NT2/D1 (cell line): ENCODE data around the gene CCSER1.
"Not testable (repeated sequence)": the region's sequence is repeated elsewhere in the genome, so short reads cannot be mapped to it uniquely, and the experiment has no call there.

Experiments
- DNase-seq: peaks from one replicate; pipeline ENCODE4 v3.0.0-alpha.2; 2011; ENCODE audit warnings: low read depth, low spot score
- H3K27me3 ChIP-seq: 2 replicates; pipeline ENCODE4 v1.6.0; 2011; ENCODE audit warnings: mild to moderate bottlenecking; ENCODE audit not compliant: insufficient read length, insufficient read depth
- H3K36me3 ChIP-seq: 2 replicates; pipeline ENCODE4 v1.6.1; 2011; ENCODE audit warnings: mild to moderate bottlenecking, low read length, mixed read lengths; ENCODE audit not compliant: insufficient read depth, insufficient read length
- H3K4me1 ChIP-seq: 2 replicates; pipeline ENCODE4 v1.5.1; 2011; ENCODE audit not compliant: insufficient read depth, insufficient read length
- H3K4me3 ChIP-seq: 2 replicates; pipeline ENCODE4 v1.5.1; 2011; ENCODE audit warnings: low read depth; ENCODE audit not compliant: insufficient read length
- H3K9ac ChIP-seq: 2 replicates; pipeline ENCODE4 v1.6.0; 2011; ENCODE audit warnings: low read depth; ENCODE audit not compliant: insufficient read length
- H3K9me3 ChIP-seq: 2 replicates; pipeline ENCODE4 v1.5.1; 2011; ENCODE audit warnings: mild to moderate bottlenecking, low read length; ENCODE audit not compliant: insufficient read depth
- SUZ12 ChIP-seq: IDR thresholded peaks from 2 replicates; pipeline ENCODE4 v1.6.1; 2011; ENCODE audit not compliant: insufficient read length, insufficient read depth; ENCODE audit errors: extremely low read depth
- YY1 ChIP-seq: IDR thresholded peaks from 2 replicates; pipeline ENCODE4 v1.6.1; 2011; ENCODE audit not compliant: insufficient read length, insufficient read depth
- ZNF274 ChIP-seq: IDR thresholded peaks from 2 replicates; pipeline ENCODE4 v1.6.1; 2011; ENCODE audit warnings: mild to moderate bottlenecking, low read depth, low read length

CCSER1 gene

GRCh38 chr4:91621446-91621845 lies 1494.3 kb downstream of the CCSER1 start:
- peaks cover 11% of the 10 kb centered on the region; the same call in 1 of the 2 replicates for H3K9me3 ChIP-seq
- peaks cover 2% of the 10 kb centered on the region for H3K4me1 ChIP-seq

GRCh38 chr4:91622925-91623602 lies 1495.9 kb downstream of the CCSER1 start:
- Histone ChIP-seq H3K9ac (no peak overlapping the region), H3K4me1 (peaks cover 2% of the 10 kb centered on the region), H3K36me3 (no peaks in the 10 kb centered on the region), H3K27me3 (no peaks in the 10 kb centered on the region), H3K4me3 (no peak overlapping the region), H3K9me3 (peaks cover 11% of the 10 kb centered on the region; the same call in 1 of the 2 replicates)
- TF ChIP-seq ZNF274 (no peak), SUZ12 (no peak), YY1 (no peak)
- DNase-seq: no peak

More at GRCh38 chr4:91621446-91621845, 1494.3 kb downstream of the CCSER1 start:
- no peak for DNase-seq
- Histone ChIP-seq H3K4me3 (no peak overlapping the region), H3K36me3 (no peaks in the 10 kb centered on the region), H3K9ac (no peak overlapping the region), H3K27me3 (no peaks in the 10 kb centered on the region)
- no peak for TF ChIP-seq ZNF274

DNA sequence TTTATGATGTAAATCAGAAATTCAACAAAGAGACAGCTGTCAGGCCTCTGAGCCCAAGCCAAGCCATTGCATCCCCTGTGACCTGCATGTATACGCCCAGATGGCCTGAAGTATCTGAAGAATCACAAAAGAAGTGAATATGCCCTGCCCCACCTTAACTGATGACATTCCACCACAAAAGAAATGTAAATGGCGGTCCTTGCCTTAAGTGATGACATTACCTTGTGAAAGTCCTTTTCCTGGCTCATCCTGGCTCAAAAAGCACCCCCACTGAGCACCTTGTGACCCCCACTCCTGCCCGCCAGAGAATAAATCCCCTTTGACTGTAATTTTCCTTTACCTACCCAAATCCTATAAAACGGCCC lies 1496.4 kb downstream of the CCSER1 start:
- not testable (repeated sequence) for H3K4me1 ChIP-seq, H3K4me3 ChIP-seq, H3K36me3 ChIP-seq, H3K9ac ChIP-seq, H3K27me3 ChIP-seq, DNase-seq
- peaks cover 11% of the 10 kb centered on the region; the same call in 1 of the 2 replicates for H3K9me3 ChIP-seq

GRCh38 chr4:91630054-91630453 lies 1502.9 kb downstream of the CCSER1 start:
- Histone ChIP-seq H3K9ac (no peak overlapping the region), H3K9me3 (no peaks in the 10 kb centered on the region), H3K27me3 (no peaks in the 10 kb centered on the region), H3K4me1 (no peaks in the 10 kb centered on the region), H3K36me3 (no peaks in the 10 kb centered on the region), H3K4me3 (no peak overlapping the region)
- TF ChIP-seq ZNF274 (no peak), YY1 (no peak), SUZ12 (no peak)
- no peak for DNase-seq

- no peaks in the 10 kb centered on the region for H3K4me1 ChIP-seq
- no peak overlapping the region for H3K9ac ChIP-seq
- no peak for DNase-seq
- no peaks in the 10 kb centered on the region for H3K36me3 ChIP-seq
- TF ChIP-seq SUZ12: no peak
- TF ChIP-seq ZNF274: no peak
- no peak for TF ChIP-seq YY1
- no peaks in the 10 kb centered on the region for H3K27me3 ChIP-seq
- H3K9me3 ChIP-seq: no peaks in the 10 kb centered on the region
- H3K4me3 ChIP-seq: no peak overlapping the region
Observed at GRCh38 chr4:91630764-91631163, 1503.6 kb downstream of the CCSER1 start.

DNA sequence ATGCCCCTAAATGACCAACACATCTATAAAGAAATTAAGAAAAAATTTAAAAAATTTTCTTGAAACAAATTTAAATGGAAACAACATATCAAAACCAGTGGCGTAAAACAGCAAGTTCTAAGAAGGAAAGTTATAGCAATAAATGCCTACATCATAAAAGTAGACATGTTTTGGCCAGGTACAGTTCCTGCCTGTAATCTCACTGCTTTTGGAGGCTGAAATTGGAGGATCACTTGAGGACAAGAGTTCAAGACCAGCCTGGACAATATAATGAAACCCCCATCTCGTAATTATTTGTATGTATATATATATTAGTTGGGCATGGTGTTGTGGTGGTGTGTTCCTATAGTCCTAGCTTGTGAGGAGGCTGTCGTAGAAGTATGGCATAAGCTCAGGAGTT lies 1504.1 kb downstream of the CCSER1 start:
- H3K4me3 ChIP-seq: no peak overlapping the region
- no peaks in the 10 kb centered on the region for H3K27me3 ChIP-seq
- H3K36me3 ChIP-seq: no peaks in the 10 kb centered on the region
- no peak for TF ChIP-seq YY1
- no peak for TF ChIP-seq ZNF274
- no peak for TF ChIP-seq SUZ12
- no peak for DNase-seq
- H3K9ac ChIP-seq: no peak overlapping the region
- no peaks in the 10 kb centered on the region for H3K9me3 ChIP-seq
- no peaks in the 10 kb centered on the region for H3K4me1 ChIP-seq

- no peaks in the 10 kb centered on the region for H3K4me1 ChIP-seq
- TF ChIP-seq ZNF274 (no peak), SUZ12 (no peak), YY1 (no peak)
- H3K9me3 ChIP-seq: no peaks in the 10 kb centered on the region
- no peak for DNase-seq
- H3K36me3 ChIP-seq: no peaks in the 10 kb centered on the region
- H3K27me3 ChIP-seq: no peaks in the 10 kb centered on the region
- H3K9ac ChIP-seq: no peak overlapping the region
- no peak overlapping the region for H3K4me3 ChIP-seq
Observed at GRCh38 chr4:91636083-91636482, 1508.9 kb downstream of the CCSER1 start.
